Colon (tissue), 2 donors: Measurements from ENCODE around the gene ANXA8.

Experiments used
- FAIRE-seq: peaks from 2 replicates; lab custom pipeline; 2012; peaks lifted over from hg19 to GRCh38; lab: Jason Lieb, UNC
- donor health status: control.
- donor health status: control.

Gene ANXA8

DNA sequence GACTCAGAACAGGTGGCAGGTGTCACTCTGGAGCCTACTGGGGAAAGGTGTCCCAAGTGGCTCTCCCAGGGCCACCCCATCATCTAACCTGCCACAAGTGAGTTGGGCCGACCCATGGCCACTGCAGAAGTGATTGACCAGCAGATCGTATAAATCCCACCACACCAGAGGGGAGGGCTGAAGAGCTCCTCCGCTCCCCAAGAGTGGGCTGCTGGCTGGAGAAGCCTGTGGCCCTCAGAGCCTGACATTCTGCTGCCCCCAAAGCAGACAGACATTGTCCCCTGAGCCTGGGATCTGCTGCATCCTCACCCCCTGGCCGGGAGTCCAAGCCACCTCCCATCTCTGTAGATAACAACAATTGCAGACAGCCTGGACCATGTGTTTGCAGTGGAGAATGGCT, 36.7 kb downstream of the ANXA8 start:
- FAIRE-seq: no peak

DNA sequence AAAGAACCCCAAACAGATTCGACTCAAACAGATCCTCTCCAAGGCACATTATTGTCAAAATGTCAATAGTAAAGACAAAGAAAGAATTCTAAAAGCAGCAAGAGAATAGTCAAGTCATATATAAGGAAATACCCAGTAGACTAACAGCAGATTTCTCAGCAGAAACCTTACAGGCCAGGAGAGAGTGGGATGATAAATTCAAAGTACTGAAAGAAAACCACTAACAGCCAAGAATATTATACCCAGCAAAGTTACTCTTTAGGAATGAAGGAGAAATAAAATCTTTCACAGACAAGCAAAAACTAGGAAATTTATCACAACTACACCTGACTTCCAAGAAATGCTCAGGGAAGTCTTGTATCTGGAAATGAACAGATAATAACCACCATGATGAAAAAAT, 38.2 kb downstream of the ANXA8 start:
- no peak for FAIRE-seq

DNA sequence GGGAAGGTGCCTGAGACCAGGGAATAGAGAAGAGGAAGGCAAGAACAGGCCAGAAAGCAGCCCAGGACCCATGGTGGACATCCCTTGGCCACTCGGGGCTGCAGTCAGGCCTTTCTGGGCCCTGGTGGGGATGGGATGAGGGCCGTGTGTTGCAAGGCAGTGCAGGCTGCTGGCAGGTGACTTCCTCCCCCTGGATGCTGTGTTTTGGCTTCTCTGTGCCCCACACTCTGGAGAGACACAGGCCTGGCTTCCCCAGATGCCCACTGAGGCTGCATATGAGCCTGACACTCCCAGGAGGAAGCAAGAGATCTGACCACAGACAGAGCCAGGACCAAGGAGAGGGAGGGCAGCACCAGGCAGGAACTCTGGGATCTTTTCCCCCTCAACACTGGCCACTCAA, 39.9 kb downstream of the ANXA8 start:
- no peak for FAIRE-seq

DNA sequence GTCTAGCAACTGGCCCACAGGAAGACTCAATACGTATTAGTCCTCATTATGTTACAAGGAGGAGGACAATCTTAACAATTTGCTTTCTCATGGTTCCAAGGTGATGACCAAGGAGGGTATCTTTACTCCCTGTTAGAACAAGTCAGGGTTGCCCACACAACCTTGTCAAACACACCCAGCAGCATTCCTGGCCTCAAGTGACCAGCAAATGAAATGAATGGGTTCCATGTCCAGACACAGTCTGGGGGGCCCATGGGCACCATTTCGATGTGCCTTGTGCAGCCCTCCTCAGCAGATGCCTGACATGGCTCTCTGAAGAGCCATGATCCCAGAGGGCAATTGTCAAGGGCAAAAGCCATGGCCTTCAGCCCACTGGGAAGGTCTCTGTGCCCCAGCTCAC, 40.8 kb downstream of the ANXA8 start:
- no peak for FAIRE-seq

DNA sequence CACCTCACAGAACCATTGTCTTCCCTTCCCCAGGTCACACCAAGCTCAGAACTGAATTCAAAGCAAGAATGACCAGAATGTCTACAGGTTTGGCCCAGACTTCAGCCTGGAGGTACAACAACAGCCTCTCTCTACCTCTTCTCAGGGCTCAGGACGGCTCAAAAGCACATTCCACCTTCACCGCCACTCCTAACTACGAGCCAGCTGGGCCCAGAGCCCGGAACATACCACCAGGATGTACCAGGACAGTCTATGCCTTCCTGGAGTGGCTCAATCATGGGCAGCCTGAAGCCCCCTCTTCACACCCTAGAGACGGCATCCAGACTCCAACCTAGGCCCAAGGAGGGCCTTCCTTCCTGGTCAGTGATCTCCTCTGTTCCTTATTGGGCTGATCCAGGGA, 41.6 kb downstream of the ANXA8 start:
- no peak for FAIRE-seq

DNA sequence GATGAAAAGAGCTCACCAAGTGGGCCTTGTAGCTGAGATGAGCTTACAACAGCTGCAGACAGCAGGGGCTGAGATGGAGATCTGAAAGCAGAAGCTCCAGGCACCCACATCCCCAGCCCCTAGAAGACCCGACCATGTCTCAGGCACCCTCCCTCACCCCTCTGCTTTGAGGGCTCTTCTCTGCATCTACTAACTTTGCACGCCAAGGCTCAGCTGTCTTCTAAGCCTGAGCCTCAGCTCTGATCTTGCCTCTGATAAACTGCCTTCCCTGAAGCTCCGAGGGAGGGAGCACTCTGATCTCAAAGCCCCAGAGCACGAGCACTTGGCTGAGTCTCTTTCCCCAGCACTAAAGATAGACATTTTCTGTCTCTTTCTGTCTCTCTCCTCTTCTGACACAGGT, 42.0 kb downstream of the ANXA8 start:
- no peak for FAIRE-seq

DNA sequence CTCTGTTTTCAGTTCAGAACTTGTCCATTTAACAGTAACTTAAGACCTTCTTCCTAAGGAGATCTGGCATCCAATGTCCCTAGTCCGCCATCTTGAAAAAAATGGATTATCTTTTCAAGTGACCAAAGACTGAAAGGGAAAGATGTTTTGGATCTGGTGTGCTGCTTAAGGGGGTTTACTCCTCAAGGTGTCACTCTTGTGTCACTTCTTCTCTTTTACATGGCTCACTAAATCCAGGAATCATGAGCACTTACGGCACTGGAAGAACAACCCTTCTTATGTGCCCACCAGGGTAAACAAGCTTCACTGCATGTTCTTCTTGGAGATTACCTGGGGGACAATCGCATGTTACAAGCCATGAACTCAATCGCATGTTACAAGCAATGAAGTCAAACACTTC, 43.7 kb downstream of the ANXA8 start:
- no peak for FAIRE-seq

DNA sequence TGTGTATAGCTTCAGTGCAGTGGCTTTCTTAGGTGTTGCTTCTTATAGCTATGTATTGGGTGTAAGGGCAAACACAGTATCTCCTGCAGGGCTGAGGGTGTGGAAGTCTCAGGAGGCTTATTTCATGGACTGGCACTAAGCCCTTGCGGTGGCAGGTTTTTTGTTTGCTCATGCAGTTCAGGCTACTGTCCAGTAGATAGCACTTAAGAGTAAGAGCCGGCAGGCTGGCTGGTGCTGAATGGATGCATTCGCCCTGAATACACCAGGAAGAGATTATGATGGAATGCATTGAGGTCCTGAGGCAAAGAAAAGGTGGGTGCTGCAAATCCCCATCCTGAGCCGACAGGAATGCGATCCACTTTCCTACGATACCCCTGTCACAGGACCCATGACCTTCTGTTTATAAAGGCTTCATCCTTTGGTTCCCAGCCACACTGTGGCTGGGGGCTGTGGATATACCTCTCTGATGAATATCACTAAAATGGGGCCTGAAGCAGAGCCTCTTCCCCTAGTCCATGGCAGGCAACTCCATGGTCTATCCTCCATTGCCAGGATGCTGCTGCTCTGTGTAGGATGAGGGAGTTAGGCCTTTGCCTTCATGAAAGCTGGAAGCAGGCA, 44.9 kb downstream of the ANXA8 start:
- FAIRE-seq: no peak

DNA sequence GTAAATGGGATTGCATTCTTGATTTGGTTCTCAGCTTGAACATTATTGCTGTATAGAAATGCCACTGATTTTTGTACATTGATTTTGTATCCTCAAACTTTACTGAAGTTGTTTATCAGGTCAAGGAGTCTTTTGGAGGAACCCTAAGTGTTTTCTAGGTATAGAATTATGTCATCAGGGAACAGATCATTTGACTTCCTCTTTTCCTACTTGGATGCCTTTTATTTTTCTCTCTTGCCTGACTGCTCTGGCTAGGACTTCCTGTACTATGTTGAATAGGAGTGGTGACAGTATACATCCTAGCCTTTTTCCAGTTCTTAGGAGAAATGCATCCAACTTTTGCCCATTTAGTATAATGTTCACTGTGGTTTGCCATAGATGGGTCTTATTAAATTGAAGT, 48.8 kb downstream of the ANXA8 start:
- no peak for FAIRE-seq

DNA sequence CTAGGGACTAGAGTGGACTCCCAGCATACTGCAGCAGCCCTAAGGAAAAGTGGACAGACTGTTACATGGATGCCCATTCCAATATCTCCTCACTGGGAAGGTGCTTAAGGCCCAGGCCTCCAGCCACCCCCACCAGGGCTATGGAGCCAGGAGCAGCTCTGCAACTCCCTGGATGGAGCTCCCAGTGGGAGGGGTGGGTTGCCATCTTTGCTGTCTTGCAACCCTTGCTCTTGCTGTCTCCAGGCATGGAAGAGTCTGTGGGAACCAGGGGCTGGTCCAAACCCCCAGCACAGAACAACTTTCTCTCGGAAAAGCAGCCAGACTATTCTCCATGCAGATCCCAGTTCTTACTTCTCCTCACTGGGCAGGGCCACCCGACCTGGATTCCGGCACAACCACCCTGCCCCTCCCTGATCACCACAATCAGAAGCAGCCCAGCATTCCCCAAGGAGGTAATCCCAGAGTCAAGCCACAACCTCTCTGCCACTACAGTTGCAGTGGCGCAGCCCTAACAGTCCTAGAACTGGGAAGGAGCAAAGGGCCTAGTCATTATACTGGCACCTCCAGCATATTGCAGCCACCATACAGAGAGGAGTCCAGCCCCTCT, 58.0 kb downstream of the ANXA8 start:
- no peak for FAIRE-seq

DNA sequence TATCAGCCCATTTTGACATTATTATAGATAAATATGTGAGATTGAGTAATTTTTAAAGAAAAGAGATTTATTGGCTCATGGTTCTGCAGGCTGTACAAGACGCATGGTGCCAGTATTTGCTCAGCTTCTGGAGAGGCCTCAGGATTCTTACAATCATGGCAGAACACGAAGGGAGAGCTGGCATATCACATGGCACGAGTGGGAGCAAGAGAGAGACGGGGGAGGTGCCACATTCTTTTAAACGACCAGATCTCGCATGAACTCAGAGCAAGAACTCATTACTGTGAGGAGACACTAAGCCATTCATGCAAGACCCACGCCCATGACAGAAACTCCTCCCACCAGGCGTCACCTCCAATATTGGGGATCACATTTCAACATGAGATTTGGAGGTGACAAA, 59.7 kb downstream of the ANXA8 start:
- no peak for FAIRE-seq

DNA sequence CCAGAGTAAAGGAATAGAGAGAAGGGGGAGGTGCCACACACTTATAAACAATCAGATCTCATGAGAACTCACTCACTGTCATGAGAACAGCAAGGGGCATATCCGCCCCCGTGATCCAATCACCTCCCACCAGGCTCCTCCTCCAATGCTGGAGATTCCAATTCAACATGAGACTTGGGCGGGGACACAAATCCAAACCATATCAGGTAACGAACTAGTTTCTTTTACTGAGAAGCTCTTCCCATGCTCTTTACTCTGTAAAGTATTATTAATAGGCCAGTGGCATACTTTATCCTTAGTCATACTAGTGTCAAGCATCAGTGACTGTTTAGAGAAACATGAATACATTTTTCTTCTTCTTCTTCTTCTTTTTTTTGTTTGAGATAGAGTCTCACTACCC, 60.4 kb downstream of the ANXA8 start:
- FAIRE-seq: no peak

DNA sequence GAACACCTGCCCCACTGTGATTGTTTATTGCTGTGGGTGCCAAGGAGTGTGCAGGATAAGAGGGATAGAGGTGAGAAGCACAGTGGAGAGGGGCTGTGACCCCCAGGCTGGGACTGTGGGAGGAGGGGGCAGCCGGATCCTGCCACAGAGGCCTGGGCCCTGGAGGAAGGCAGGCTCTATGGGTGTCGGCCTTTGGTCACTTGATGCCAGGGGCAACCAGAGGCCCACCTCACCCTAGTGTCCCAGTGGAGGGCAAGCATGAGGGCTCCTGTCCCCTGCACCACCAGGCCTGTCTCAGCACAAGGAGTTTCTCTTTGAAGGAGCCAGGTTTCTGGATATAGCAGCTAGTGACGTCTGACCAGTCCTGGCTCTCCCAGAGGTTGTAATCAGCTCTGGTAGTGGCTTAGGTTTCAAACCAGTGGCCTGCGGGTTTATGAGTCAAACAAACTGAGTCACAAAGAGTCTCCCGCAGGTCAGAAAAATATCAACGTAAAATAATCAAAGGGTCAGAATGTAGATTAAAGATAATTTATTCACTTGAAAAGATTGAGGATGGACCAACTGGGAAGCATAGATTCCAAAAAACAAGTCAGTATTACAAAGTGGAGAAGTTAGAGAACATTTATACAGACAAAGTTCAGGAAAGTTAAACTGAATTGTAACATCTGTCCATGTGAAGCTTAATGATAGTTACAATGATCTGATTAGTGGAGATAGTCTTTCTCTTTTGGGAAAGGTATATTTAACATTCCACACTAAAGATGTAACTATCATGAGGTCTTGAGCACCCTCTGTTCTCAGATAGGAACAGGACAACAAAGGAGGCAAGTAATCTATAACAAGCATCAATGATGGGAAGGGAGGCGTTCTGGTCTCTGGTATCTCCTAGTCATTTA, 62.6 kb downstream of the ANXA8 start:
- FAIRE-seq: no peak

DNA sequence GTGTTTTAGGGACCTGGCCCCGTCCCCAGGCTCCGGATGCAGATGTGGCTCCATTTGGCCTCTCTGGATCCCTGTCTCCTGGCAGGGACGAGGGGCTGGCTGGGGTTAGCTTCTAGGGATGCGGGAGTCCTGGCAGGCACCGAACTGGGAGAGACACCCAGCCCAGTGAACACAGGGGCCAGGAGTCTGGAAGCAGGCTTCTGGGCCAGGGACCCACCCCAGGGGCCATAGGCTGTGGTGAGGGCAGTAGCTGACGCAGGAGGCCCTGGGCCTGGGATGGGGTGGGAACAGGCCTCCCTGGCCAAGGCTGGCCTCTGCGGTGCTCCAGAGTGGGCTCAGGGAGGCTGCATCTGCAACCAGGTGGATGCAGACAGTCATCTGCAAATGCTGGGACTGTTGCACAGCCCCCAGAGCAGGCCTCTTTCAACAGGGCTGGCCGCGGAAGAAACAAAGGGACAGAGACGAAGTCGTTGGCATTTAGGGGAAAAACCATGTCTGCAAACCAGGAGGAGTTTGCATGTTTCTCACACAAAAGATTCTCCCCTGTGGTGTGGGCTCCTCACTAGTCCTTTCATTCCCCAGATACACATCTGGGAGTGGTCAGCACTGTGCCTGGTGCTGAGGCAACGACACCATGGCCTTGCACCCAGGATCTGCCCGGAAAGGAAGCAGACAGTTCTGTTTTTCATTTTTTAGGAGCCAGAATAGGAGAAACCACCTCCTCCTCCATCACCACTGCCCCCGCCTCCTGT, 63.4 kb downstream of the ANXA8 start:
- no peak for FAIRE-seq

DNA sequence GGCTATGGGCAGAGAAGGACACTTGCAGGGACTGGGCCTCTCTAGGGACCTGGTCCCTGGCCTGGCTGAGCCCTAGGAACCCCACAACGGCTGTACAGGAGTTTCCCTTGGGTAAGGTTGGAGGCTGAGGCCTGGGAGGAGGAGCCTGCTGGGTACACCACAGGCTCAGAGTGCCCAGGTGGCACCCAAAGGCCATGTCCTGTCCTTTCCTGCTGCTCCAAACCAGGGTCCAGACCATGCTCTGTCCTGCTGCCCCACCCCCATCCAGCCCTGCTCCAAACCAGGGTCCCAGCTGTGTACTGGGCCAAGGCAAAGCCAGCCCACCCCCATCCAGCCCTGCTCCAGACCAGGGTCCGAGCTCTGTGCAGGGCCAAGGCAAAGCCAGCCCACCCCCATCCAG, 64.5 kb downstream of the ANXA8 start:
- no peak for FAIRE-seq

DNA sequence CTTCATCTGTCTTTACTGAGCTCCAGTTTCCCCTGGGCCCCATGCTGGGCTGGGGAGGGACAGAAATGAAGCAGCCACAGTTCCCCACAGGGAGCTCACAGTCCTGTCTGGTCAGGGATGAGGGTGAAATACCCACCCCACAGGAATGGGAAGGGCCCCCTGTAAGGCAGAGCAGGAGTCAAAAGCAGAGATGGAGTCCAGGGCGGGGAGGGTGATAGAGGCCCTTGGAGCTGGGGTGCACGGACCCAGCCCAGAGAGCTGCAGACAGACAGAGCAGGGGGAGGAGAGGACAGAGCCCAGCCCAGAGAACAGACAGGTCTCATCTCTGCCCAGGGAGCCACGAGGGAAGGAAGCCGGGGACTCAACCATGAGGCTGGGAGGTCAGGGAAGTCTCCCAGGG, 64.9 kb downstream of the ANXA8 start:
- no peak for FAIRE-seq

DNA sequence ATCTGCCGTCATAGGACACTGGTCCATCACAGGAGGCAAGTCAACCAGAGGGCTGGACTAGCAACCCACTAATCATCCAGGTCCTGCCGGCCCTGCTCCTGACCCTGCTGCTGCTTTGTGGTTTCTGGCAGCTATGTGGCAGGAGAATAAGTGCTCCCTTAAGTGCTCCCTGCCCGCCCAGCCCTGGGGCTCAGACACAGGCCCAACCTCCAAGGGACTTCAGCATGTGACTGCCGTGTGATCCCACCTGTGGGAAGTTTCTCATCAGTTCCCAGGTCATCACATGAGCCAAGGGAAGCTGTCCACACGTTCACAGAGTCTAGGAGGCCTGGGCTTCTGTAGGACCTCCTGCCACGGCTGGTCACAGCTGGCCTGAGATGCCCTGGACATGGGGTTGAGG, 65.6 kb downstream of the ANXA8 start:
- FAIRE-seq: no peak
